Fibroblast of pulmonary artery (primary cell): ENCODE results near the gene ARID5A.

ENCODE experiments used
- DNase-seq: peaks from one replicate; pipeline ENCODE4 v3.0.0-alpha.2; 2010; ENCODE audit warnings: low read depth
- H3K4me3 ChIP-seq: replicated peaks from 2 replicates; pipeline ENCODE4 v1.5.1; 2011; ENCODE audit warnings: low read depth, mild to moderate bottlenecking, control low read depth, low read length, moderate library complexity
- TF ChIP-seq, protein P1 (sequence below): IDR thresholded peaks from 2 replicates; pipeline ENCODE4 v1.5.1; 2011; ENCODE audit warnings: mild to moderate bottlenecking, control low read depth, low read length, inconsistent platforms; ENCODE audit errors: missing control alignments

Gene ARID5A

DNA sequence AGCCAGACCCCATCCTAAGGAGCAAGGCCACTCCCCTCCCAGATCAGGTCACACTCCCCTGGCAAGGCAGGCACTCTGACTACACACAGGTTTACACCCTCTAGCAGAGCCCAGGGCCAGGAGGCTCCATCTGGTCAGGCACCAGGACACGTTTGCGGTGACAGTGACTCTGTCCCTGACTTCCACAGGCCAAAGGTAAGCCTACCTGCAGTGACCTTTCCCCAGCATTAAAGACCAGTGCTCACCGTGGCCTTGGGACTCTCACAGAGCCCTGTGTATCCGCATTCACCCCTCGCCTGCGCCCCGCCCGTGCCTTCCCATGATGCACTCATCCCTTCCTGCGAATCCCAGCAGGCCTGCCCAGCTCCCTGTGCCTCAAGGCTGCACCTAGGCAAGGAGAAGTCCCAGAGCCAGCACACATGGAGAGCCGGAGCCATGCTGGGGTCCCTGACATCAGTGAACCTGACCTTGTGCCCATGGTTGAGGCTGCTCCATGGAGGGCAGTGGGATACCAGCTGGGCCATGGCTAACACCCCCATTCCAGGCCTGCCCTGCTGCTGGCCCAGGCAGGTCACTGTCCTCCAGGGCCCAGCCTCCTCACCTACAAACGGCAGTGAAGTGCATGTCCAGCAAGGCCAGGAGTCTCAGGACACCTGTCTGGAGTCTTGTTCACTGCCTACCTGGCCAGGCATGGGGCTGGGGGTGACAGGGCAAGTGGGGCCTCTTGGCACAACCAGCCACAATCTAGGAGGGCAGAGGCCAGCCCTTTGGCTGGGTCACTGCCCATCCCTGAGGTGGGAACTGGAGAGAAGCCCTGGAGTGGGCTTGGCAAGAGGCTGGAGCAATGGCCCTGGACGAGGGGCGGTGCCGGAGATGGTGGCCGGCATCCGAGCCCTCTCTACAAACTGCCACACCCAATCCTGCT lies 34.4 kb upstream of the ARID5A start:
- no peak overlapping the region for H3K4me3 ChIP-seq
- DNase-seq, result no peak
- TF ChIP-seq, protein P1, sequence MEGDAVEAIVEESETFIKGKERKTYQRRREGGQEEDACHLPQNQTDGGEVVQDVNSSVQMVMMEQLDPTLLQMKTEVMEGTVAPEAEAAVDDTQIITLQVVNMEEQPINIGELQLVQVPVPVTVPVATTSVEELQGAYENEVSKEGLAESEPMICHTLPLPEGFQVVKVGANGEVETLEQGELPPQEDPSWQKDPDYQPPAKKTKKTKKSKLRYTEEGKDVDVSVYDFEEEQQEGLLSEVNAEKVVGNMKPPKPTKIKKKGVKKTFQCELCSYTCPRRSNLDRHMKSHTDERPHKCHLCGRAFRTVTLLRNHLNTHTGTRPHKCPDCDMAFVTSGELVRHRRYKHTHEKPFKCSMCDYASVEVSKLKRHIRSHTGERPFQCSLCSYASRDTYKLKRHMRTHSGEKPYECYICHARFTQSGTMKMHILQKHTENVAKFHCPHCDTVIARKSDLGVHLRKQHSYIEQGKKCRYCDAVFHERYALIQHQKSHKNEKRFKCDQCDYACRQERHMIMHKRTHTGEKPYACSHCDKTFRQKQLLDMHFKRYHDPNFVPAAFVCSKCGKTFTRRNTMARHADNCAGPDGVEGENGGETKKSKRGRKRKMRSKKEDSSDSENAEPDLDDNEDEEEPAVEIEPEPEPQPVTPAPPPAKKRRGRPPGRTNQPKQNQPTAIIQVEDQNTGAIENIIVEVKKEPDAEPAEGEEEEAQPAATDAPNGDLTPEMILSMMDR, result no peak

DNA sequence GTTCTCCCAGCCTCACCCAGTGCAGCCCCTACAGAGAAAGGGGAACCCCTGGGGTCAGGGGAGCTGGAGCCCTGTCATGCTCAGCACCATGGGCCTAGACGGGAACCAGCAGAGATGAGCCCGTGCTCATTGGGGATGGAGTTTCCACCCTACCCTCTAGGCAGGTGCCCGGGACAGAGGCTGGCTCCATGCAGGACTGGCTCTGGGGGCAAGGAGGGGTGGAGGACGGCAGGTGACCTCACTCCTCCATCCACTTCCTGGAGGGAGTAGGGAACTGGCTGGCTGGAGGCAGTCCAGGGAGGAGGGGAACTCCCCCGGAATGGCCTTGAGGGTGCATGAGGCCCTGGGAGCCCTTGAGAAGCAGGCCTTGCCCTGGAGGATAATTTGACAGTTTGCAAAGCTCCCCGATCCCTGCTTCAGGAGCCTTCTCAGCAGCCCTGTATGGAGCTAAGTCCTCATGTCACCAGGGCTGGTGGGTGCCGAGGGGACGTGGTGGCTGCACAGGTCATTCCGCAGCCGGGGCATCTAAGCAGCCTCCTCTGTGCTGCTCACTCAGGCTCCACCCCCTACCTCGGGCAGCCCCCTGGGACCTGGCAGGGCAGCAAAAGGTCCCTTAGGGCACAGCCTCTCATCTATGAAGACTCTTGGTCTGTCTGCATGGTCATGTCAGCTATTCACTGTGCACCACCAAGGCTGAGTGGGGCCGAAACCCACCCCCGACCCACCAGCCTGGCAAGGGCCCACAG lies 33.5 kb upstream of the ARID5A start:
- no peak overlapping the region for H3K4me3 ChIP-seq
- TF ChIP-seq, protein P1, result no peak
- peak; percentile 11 for DNase-seq

DNA sequence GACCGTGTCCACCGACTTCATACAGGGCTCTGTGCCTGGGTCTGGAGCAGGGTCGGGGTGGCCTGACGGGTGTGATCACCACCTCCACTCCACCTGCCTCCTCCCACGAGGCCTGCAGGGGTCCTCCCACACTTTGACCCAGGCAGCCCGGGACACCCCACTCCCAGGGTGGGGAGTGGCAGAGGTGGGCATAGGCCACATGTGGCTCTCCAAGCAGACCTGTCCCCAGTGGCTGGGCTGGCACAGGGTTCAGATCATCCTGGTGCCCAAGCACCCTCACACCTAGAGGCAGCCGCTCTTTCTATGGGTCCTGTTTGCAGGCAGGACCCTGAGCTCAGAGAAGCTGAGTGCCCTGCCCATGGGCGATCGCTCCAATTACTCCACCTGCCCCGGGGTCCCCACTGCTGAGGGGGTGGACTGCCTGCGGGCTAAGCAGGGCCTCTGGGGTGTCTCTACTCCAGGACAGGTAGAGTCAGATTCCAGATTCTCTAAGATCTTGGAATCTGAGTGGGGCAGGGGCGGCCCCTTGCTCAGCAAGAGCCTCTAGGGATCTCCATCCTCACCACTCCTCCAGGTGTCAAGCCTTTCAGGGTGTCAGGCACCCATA lies 32.8 kb upstream of the ARID5A start:
- TF ChIP-seq, protein P1, result no peak
- no peak for DNase-seq
- H3K4me3 ChIP-seq, result no peak overlapping the region

DNA sequence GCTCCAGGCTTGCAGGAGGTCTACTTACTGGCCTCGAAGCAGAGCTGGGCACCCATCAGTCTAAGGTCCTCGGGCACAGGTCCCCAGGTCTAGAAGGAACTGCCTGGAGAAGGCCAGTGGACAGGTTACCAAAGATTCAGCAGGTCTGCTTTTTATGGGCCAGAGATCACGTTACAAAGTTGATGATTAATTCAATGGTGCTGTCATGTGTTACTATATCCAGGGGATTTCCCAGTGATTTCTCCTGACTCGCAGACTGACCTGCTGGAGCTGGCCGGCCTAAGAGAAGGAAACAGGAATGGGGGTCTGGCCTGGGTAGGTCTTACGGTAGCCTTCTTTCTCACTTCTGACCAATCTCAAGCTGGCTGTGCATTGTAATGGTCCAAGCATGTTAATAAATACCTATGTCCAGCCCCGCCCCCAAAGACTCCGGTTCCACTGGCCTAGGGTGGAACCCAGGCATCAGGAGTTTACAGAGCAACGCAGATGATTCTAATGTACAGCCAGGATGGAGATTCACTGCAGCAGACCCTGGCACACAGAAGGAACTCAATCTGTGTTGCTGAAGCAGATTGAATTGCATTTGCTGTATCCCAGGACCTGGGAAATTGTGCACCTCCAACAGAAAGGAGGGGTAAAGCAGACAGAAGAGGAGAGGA lies 31.2 kb upstream of the ARID5A start, which contains the start of gene NEURL3:
Gene NEURL3, minus strand, starts transcription at position 127 of the 659 bp plus-strand sequence. Its CDS starts 71 bp downstream, at position 56.
- H3K4me3 ChIP-seq, result no peak within 1 kb of the TSS
- TF ChIP-seq, protein P1, result no peak
- peak; percentile 54 for DNase-seq

DNA sequence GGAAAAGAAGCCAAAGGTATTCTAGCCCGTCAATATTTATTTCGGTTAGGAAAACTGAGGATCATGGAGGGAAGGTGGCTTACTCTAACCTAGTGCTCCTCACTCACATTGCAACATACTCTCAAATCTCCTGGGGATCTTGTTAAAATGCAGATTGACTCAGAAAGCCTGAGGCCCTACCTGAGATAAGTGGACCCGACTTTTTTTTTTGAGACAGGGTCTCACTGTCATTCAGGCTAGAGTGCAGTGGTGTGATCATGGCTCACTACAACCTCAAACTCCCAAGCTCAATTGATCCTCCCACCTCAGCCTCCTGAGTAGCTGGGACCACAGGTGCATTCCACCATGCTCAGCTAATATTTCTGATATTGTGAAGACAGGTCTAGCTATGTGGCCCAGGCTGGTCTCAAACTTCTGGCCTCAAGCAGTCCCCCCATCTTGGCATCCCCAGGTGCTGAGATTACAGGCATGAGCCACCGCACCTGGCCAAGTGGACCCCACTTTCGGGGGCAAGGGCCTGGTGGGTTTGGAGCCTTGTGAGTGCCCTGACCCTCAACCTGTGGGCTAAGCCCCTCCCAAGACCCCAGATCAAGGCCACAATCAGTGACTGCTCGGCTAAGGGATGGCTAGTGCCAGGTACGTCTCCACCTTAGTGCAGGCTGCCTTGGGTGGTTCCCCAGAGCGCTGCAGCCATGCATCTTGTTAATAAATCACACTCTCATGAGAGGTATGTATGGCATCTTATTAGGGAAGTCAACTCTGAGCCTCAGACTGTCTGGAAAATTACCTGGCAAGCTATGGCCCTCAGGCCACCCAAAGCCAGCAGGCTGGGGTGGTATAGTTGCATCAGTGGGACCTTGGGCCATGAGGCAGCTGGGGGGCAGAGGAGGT lies 30.3 kb upstream of the ARID5A start:
- TF ChIP-seq, protein P1, result no peak
- no peak for DNase-seq
- H3K4me3 ChIP-seq, result no peak overlapping the region

DNA sequence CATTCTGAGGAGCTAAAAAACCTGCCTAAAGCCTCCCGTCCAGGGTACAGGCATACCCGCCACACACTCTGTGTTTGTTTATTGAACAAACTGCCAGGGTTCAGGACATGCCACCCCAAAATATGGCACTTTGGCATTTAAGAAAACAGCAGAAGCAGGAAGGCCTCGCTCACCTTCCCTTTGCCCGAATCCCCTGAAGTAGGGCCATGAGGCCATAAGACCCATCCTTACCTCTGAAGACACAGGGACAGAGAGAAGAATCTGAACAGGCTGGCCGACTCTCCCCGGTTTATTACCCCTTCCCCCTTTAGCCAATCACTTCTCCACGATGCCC lies 29.7 kb upstream of the ARID5A start:
- no peak for DNase-seq
- no peak overlapping the region for H3K4me3 ChIP-seq
- TF ChIP-seq, protein P1, result no peak
